MV-4-11 (cell line): ENCODE measurements around the gene SNX33.
"Not testable (repeated sequence)": the region's sequence is repeated elsewhere in the genome, so short reads cannot be mapped to it uniquely, and the experiment has no call there.

Experiments used
- DNase-seq: peaks from one replicate; lab custom pipeline; 2025; lab: John Stamatoyannopoulos, UW

The SNX33 gene

DNA sequence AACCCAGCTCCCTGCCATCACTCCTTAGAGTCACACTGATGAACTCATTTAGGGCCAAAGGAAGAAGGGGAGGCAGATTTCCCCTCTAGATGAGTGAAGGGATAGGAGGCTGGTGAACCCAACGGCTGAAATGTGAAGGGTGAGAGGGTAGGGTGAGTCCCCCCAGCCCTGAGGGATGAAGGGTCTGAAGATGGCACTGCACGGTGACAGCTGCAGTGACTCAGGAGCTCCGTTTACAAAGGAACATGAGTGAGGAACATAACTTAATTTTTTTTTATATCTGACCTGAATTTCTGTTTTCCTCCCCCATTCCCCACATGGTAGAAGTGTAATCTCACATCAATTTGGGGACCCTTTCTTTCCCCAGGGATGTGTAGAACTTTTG is 14.0 kb downstream of the SNX33 start:
- no peak for DNase-seq

DNA sequence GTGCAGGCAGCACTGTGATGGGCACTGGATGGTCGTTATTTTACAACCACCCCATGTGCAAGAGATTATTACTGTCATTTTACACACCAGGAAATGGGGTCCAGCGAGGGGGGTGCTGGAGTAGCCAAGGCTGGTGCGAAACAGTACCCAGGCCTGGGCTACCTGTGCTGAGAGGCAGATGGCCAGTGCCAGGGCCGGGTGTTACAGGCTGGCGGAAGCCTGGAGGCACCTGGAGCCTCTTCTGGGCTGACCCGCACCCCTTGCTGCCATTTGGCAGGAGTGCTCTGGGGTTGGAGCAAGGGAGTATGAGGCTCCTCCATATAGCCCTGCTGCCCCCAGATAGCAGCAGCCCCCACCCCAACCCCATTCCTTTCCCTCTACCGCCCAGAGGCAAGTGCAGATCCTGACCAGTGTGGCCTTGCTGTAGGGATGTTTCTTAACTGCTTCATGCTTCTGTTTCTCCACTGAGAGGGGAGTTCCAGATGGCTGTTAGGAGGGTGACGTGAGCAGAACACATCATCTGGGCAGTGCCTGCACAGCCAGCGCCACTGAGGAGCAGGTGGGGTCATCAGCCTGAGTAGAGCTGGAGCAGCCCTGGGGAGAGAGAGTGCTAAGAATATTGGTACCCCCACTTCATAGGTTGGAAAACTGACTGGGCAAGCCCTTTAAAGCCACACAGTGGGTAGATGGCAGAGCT is 15.3 kb downstream of the SNX33 start:
- DNase-seq, result no peak

DNA sequence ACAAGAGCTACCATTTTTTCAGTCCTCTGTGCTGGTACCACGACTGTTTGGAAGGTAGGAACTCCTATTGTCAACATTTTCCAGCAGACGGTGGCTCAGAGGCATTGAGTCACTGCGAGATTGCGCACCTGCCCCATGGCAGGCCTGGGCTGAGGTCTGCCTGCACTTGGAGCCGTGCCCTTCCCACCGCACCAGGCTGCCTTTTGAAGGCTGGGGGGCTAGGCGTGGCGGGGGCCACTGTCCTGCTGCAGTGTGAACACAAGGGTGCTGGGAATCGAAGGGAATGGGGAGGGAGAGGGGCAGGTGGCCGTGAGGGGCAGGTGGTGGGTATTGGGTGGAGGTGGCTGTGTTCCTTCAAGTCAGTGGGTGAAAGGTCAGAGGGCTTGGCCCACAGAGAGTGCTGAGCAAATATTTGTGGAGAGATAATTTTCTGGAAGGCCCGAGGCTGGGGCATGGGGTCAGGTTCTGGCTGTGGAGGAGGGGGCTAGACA is 16.3 kb downstream of the SNX33 start:
- no peak for DNase-seq

DNA sequence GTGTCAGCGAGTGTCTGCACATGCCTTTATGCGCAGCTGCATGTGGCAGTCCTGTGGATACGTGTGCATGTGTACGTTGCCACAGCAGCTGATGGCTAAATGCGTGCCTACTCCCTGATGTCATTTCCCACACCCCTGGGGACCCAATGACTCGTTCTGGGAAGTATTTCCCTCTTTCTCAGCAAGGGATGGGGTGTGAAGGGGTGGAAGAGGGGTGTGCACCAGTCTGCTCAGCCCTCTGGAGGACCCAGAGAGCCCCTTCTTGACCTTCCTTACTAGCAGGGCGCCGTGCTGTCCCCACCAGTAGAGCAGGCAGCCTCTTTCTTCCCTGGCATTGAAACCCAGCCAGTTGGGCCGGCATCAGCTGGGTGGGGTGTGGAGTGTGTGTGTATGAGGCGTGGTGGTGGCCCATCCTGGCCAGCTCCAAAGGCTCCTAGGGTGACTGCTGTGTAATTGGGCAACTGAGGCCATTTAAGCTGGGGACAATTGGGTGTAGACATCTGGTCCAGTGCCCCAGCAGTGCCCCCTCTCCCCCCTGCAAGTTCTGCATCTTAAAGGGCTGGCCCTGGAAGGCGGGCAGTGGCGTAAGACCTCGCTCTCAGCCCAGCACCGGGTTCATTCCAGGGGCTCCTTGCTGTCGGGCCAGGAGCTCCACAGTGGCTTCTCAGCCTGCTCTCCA is 19.2 kb downstream of the SNX33 start:
- DNase-seq, result peak; percentile 52

DNA sequence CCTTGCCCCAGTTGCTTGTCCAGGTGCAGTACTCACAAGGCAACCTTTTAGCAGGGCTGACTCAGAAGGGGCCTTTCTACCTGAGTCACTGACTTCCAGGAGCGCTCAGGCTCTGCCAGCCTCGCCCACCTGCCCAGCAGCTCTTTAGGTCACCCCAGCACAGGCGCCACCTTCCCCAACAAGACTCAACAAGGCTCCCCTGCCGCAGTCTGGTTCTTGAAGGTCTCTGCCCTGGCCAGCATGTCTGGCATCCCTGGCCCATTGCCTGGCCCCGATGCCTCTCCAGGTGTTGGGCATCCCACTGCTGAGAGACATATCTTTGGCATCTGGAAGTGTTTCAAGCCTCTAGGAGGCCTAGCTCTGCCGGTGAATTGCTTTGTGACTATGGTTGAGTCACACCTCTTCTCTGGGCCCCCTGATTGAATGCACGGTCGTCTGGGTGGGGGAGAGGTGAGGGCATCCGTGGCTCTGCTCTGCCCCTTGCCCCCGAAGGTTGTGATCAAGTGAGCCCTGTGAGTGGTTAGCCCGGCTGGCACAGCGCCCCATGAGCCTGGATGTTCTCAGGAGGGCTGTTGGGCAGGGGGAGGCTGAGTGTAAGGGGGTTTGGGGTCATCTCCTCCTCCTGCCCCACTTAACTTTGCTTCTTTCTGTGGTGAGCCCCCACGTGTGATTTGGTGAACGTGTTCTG is 21.6 kb downstream of the SNX33 start:
- no peak for DNase-seq

DNA sequence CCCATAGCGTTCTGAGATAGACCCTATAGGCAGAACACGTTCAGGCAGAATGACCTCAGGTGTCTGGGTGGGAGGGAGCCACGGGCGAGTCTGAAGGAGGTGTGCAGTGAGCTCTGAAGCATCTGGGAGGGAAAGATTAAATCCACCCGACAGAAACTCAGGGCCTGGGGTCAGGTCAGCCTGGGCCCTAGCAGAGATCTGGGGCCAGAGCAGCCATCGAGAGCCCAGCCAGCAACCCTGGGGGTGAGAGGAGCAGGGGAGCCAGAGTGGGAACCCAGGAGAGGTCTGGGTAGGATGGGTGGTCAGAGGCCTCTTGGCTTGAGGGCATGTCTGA is 22.1 kb downstream of the SNX33 start:
- no peak for DNase-seq

DNA sequence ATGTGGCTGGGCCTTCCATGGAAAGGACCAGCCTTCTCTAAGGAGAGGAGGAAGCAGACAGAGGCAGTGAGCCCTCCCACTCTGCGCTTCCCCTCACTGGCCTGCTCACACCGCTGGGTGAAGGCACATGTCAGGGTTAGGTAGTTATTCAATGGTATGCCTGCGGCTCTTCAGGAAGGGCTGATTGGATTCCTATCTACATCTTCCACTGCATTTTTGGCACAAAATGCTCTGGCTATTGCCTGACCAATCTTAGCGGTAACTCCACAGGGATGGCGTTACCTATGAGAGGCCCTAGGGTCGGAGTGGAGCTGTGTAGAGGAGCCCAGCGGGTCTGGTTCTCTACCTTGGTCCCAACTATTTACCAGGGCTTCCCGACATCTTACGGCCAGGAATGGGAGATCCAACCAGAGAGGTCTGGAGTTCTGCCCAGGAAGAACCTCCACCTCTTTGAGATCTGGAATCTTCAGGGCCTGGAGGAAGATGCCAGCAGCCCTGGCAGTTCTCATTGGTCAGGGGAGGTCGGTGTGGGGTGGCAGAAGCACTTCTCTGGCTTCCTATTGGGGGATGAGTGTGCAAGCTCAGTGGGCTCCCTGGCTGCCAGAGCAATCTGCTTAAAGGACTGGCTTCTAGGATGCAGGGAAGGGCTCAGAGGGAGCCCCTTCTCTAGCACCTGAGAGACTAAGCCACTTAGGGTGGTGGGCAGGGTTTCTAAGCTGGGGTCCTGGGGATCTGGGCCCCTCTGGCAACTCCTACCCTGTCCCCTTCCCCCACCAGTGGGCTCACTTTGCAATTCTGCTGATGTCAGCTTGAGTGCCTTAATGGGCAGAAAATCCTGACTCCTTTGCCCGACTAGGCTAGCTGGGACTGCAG is 24.3 kb downstream of the SNX33 start:
- no peak for DNase-seq

DNA sequence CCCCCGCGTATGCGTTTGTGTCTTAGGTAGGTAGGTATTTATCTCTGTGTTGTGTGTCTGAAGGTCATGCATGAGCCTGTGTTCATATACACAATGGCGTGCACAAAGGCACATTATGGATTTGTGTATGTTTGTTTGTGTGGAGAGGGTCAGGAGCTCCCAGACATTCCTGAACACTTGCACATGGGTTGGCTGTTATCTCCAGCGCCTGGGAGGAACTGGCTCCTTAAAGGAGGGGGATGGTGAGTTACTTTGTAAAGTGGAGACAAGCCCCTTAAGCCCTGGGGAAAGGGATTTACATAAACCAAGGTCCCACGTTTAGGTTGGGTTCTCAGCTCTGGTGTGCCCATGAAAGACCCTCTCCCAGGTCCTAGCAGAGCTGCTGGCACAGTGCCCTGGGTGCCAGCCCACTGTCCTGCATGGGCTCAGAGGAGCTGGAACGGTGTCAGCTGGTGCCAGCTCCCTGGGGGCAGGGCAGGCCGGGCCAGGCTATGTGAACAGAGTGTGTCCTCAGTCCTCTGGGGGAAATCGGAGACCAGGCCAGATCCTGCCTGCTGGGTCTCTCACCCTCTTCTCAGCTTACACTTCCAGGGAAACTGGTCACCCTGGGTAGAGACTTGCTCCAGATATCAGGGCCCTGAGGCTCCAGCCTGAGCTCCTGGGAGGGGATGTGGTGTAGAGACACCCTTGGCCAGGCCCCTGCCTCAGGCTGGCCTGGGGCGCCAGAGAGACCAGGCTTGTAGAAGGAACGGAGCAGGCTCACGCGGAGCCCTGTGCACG is 25.1 kb downstream of the SNX33 start:
- no peak for DNase-seq

DNA sequence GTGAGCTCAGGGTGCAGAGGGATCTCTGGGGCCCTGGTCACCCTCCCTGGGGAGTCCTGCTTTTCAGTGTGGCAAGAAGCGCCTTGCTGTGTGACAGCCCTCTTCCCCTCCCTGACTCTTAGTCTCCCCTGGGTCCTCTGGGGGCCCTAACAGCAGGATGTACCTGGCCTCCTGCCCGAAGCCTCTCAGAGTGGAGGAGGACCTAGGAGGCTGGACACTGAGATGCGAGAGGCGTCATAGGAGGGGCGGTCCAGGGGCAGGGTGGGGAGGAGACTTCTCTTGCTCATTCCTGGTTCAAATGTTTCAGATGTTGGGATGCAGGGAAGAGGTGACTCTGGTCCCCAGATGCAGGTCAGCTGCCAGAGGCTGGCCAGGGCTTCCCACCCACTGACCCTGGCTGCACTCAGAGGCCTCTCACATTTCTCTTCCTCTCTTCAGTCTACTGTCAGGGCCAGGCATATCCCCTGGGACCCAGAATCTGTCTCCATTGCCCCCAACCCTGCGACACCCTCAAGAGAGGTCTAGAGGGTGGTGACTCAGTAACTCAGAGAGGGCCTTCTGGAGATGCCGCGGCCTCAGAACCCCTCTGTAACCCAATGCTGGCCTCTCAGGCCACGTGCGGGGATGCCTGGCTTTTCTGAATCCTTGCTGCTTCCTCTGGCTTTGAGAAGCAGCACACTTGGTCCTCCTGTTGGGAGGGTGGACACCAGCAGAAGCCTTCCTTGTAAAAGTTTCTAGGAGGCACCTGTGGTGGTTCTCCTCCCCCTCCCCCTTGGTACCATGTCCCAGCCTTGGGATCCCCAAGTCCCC is 25.9 kb downstream of the SNX33 start:
- no peak for DNase-seq

DNA sequence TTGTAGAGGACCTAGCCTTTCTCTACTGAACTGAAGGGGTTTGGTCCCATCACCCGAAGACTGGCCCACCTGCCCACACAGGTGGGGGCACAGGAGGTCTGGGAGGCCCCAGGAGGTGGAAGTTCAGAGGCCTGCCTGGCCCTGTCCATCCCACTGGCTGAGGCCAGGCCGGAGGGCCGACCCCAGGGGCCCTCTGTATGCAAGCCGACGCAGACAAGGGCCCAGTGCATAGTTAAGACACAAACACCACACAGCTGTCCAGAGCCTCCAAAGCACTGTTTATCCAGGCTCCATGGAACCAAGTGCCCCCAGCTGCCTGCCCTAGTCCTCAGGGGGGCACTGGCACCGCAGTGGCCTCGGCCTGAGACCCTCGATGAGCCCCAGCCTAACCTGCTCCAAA is 26.7 kb downstream of the SNX33 start:
- DNase-seq, result no peak

DNA sequence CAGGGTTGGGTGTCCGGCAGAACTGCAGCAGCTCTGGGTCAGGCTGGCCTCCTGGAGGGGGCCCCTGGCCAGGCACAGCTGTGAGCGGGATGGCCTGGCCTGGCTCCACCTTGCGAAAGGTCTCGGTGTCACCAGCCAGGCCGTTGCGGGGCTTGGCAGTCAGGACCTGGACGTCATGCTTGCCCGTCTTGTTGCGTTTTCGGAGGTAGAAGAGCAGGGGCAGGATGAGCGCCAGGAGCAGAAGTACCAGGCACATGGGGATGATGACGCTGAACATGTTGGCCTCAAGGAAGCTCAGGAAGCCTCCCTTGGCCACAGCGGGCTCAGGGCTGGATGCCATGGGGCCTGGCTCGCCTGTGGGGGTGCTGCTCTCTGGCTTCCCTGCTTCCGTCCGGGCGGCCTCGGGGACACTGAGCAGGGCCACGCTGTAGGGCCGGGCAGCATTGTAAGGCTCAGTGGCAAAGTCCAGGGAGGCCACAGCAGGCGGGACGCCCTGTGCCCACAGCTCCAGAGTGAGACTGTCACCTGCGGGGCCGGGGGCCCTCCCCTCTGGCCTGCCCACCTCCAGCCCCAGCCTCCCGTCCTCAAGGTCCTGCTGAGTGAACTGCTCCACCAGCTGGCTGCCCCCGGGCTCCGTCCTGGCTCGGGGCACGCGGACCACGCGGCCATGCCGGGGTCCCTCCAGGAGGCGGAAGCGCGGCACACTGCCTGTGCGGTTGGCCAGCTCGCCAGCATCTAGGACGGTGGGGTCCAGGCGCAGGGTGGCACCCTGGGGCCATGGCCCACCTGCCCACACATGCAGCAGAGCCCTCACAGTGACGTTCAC is 28.1 kb downstream of the SNX33 start:
- no peak for DNase-seq

DNA sequence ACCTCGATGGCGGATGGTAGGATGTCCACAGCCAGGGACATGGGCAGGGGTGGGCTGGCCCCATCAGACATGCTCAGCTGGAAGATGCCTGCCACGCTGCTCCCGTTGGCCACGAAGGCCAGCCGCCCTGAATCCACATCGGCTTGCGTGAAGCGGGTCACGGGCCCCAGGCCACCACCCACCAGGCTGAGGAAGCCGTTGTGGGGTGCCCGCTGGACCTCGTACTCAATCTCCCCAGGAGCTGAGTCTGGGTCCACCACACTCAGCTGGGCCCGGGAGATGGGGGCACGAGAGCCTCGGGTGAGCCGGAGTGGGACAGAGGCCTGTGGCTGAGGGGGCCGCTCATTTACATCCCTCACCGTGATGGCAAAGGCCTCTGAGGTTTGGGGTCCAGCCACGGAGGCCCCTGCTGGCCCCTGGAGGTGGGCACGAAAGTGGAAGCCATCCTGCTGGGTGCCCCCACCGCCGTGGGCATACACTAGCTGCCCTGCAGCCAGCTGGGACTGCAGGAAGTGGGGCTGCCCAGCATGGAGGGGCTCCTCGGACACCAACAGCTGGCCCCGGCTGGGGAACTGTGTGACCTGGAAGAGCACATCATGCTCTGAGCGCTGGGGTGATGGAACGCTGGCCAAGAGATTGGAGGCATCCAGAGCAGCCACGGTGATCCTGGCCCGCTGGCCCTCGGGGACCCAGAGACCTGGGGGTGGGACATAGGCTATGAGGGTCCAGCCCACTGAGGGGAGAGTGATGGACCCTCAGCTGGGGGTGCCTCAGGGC is 29.2 kb downstream of the SNX33 start:
- no peak for DNase-seq

DNA sequence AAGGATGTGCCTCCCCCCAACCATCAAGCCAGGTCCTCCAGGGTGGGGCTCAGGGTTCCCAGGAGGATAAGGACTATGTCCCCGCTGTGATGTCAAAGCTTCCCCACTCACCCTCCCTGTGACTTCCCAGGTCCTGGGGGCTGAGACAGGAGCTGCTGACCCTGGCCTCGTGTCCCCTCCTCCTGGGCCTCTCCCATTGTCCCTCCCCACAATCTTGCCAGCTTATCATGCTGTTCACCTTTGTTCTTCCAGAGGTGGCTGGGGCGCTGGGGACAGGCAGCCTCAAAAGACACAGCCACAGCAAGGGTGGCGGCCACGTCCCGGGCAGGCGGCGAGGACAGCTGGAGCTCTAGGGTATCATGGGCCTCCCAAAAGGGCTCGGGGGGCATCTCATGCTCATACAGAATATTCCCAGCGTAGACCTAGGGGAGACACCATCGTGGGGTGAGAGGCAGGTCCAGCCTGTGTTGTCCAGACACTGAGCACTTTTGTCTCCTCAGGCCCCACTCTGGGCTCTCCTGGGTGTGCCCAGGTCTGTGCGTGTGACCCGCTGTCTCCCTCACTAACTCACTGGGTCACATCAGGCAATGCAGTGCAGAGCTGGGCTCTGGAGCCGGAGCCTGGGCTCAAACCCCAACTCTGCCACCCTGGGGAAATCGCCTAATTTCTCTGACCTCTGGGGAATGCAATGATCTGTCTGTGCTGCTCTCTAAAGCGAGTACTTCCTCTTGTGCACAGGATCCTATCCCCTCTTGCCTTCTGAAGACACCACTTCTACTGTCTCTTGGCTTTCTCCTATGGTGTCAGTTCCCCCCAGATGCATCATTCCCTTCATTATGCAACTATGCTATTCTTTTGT is 30.0 kb downstream of the SNX33 start:
- peak; percentile 30 for DNase-seq

DNA sequence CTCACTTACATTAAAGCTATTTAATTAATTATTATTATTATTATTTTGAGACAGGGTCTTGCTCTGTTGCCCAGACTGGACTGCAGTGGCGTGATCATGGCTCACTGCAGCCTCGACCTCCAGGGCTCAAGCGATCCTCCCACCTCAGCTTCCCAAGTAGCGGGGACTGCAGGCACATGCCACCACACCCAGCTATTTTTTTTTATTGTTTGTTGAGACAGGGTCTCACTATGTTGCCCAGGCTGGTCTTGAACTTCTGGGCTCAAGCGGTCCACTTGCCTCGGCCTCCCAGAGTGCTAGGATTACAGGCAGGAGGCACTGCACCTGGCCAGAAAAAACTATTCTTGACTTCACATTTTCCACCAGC is 30.6 kb downstream of the SNX33 start:
- not testable (repeated sequence) for DNase-seq

DNA sequence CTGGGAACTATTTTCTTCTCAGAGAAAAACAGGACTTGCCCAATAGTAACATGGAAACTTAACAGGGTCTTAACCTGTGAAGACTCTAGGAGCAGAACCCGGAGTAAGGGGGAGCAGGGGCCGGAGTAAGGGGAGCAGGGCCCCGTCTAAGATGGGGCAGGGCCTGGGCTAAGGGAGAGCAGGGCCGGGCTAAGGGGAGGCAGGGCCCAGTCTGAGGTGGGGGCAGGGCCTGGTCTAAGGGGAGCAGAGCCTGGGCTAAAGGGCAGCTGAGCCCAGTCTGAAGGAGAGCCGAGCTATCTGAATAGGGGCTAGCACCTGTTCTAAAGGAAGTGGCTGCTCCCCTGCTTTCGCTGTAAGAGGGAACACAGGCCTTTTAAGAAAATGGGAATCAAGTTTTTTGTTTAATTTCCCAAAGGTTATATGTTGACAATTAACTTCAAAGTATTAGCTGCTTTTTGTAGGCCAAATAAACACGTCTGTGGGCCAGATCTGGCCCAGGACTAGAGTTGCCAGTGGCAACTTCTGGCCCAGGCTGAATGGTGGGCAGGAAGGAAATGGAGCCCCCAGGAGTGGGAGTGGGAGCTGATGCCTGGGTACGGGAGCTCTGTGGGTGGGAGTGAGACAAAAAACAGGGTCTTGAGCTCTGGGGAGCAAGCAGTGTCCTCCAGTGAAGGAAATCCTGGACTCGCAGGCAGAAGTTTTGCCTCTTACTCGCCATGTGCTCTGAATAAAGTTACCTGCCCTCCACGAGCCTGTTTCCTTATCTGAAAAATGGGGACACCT is 32.5 kb downstream of the SNX33 start:
- DNase-seq, result no peak

DNA sequence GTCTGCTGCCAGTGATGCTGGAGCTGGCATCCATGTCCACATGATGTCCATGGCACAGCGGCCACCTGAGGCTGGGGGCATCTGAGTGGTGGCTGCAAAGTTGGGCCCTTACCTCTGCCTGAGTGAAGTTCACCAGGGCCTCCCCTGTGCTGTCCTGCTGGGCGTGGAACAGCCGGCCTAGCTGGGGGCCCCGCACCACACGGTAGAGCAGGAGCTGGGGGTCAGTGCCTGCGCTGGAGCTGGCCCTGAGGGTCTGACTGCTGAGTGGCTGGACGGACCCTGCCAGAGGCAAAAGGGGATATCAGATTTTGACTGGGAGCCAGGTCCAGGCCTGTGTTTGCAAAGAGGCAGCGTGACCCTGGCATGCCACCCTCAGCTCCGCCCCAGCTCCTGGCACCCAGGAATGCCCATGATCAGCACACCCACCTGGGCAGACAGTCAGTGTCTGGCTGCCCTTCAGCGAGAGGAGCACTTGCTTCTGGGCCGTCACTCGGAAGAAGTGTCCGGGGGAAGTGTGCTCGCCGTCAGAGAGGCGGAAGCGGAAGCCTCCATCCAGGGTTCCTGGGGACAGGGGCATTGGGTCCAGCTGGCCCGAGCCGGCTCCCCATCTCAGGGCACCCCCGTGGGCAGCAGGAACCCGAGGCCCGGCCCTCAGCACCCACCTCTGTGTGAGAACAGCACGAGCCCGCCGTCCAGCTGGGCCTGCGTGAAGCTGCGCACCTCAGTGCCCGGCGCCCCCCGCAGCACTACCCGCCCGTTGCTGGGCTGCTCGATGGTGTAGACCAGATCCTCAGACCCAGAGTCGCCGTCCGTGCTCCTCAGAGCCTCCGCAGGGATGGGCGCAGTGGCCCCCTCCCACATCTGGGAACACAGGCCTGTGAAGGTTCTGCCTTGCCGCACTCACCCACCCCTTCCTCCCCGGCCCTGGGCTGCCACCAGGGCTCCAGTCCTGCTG is 34.7 kb downstream of the SNX33 start:
- no peak for DNase-seq
